IMR-90 (cell line): ENCODE data around the gene ARL8B.

ENCODE experiments used
- CHD1 ChIP-seq: IDR thresholded peaks from 2 replicates; pipeline ENCODE4 v1.6.1; 2012; ENCODE audit warnings: low read depth, low read length, improper control_type of control experiment
- FOS ChIP-seq: fragments of 150-350 bp; IDR thresholded peaks from 2 replicates; pipeline ENCODE4 v1.6.1; 2016; ENCODE audit warnings: low read depth, low read length
- MAFK ChIP-seq: IDR thresholded peaks from 2 replicates; pipeline ENCODE4 v1.6.1; 2012; ENCODE audit warnings: low read depth, low read length, improper control_type of control experiment
- TF ChIP-seq, protein P1 (sequence below): conservative IDR thresholded peaks from 2 replicates; pipeline ENCODE4 v1.5.1; 2012; ENCODE audit warnings: mild to moderate bottlenecking, low read depth, low read length, improper control_type of control experiment

DNA sequence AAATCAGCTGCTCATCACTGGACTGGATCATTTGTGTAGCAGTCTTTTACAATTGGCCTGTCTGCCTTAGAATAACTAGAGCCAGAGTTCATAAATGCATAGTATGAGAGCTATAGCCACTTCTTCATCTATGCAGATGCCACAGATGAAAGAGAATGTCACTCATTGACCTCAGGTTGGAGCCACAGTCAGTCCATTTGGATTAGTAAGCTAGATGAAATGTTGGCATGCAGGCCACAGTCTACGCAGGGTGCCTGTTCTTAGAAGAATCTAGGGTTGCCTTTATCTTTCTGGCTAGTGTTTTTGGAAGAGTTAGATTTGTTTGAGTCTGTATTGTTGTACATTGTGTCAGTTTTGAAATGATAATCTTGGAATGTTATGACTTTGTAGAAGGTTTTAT, 40.0 kb downstream of the ARL8B start:
- TF ChIP-seq, protein P1, sequence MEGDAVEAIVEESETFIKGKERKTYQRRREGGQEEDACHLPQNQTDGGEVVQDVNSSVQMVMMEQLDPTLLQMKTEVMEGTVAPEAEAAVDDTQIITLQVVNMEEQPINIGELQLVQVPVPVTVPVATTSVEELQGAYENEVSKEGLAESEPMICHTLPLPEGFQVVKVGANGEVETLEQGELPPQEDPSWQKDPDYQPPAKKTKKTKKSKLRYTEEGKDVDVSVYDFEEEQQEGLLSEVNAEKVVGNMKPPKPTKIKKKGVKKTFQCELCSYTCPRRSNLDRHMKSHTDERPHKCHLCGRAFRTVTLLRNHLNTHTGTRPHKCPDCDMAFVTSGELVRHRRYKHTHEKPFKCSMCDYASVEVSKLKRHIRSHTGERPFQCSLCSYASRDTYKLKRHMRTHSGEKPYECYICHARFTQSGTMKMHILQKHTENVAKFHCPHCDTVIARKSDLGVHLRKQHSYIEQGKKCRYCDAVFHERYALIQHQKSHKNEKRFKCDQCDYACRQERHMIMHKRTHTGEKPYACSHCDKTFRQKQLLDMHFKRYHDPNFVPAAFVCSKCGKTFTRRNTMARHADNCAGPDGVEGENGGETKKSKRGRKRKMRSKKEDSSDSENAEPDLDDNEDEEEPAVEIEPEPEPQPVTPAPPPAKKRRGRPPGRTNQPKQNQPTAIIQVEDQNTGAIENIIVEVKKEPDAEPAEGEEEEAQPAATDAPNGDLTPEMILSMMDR: no peak
- TF ChIP-seq CHD1 (no peak), FOS (no peak), MAFK (no peak)
